Activated CD8-positive, alpha-beta memory T cell treated with anti-CD3 and anti-CD28 coated beads, Interleukin-2, amount 50 U/mL, for 4 hours (primary cell): Measurements from ENCODE around the gene TEX35.

ENCODE experiments used
- DNase-seq: peaks from one replicate; pipeline ENCODE4 v3.0.0-alpha.2; 2020

The TEX35 gene

GRCh38 chr1:178512566-178513277, at the start of gene TEX35:
TEX35 (plus strand) TSS chr1:178513109; CDS start chr1:178513189, 80 bp downstream.
- DNase-seq: no peak

GRCh38 chr1:178464141-178464540, 48.8 kb upstream of the TEX35 start:
- no peak for DNase-seq

- no peak for DNase-seq
Observed at GRCh38 chr1:178464566-178464965, 48.3 kb upstream of the TEX35 start.

- DNase-seq: no peak
Observed at GRCh38 chr1:178465011-178465410, 47.9 kb upstream of the TEX35 start.

GRCh38 chr1:178467837-178468236, 45.1 kb upstream of the TEX35 start:
- no peak for DNase-seq

GRCh38 chr1:178470411-178470960, 42.4 kb upstream of the TEX35 start:
- no peak for DNase-seq

GRCh38 chr1:178472531-178472930, 40.4 kb upstream of the TEX35 start:
- DNase-seq: no peak

- no peak for DNase-seq
Observed at GRCh38 chr1:178477373-178477772, 35.5 kb upstream of the TEX35 start.

- no peak for DNase-seq
Observed at GRCh38 chr1:178477841-178478240, 35.1 kb upstream of the TEX35 start.

- no peak for DNase-seq
Observed at GRCh38 chr1:178483251-178483957, 29.5 kb upstream of the TEX35 start.

- DNase-seq: no peak
Observed at GRCh38 chr1:178484698-178485225, 28.1 kb upstream of the TEX35 start.

- DNase-seq: no peak
Observed at GRCh38 chr1:178485541-178485981, 27.3 kb upstream of the TEX35 start.

GRCh38 chr1:178486100-178487069, 26.5 kb upstream of the TEX35 start:
- no peak for DNase-seq

GRCh38 chr1:178487070-178487615, 25.8 kb upstream of the TEX35 start:
- DNase-seq: no peak

GRCh38 chr1:178488393-178488792, 24.5 kb upstream of the TEX35 start:
- no peak for DNase-seq

GRCh38 chr1:178489399-178489798, 23.5 kb upstream of the TEX35 start:
- no peak for DNase-seq

GRCh38 chr1:178490136-178490535, 22.8 kb upstream of the TEX35 start:
- no peak for DNase-seq

- DNase-seq: no peak
Observed at GRCh38 chr1:178490967-178491366, 21.9 kb upstream of the TEX35 start.

- DNase-seq: no peak
Observed at GRCh38 chr1:178491721-178492120, 21.2 kb upstream of the TEX35 start.

- no peak for DNase-seq
Observed at GRCh38 chr1:178492341-178492740, 20.6 kb upstream of the TEX35 start.

- DNase-seq: no peak
Observed at GRCh38 chr1:178493301-178493741, 19.6 kb upstream of the TEX35 start.

GRCh38 chr1:178494569-178494971, 18.3 kb upstream of the TEX35 start:
- no peak for DNase-seq
